PC-3 (cell line): ENCODE data around the gene LAMA2. TPM values are rescaled to one million over a fixed set of nuclear protein-coding genes. Genes with fewer than 3 reads are reported as not detected.

Experiments
- ATAC-seq: fragments of 200-7000 bp; cut with Tn5 transposase; 2 replicates; pipeline ENCODE4 v1.9.1; 2020; ENCODE audit warnings: mild to moderate bottlenecking, moderate library complexity
- BruUV-seq: library from RNA; stranded (reverse); fragments of 400-500 nt; replicated peaks from 2 replicates; lab custom pipeline; 2021; lab: Mats Ljungman, UMichigan
- CTCF ChIA-PET: fragments of 300-600 bp; sonication (Branson Sonifier 250); formaldehyde crosslinking; loops from one replicate; lab custom pipeline; 2022; ENCODE audit warnings: antibody characterized with exemption; lab: Charles Lee
- POLR2A ChIA-PET: fragments of 300-600 bp; sonication (Branson Sonifier 250); formaldehyde crosslinking; loops from one replicate; lab custom pipeline; 2022; ENCODE audit warnings: antibody characterized with exemption; ENCODE audit not compliant: unreplicated experiment; lab: Charles Lee
- DNase-seq: peaks from one replicate; pipeline ENCODE4 v3.0.0-alpha.2; 2015
- H2AFZ ChIP-seq: fragments of 300-600 bp; sonication (generic); 2 replicates; pipeline ENCODE4 v1.6.0; 2016; ENCODE audit warnings: antibody characterized with exemption, low read length
- H3F3A ChIP-seq: fragments of 300-600 bp; sonication (generic); one replicate; pipeline ENCODE4 v1.6.0; 2017; ENCODE audit warnings: antibody characterized with exemption, low read length, control low read depth, mild to moderate bottlenecking; ENCODE audit not compliant: unreplicated experiment
- H3K27ac ChIP-seq: fragments of 300-600 bp; sonication (generic); 2 replicates; pipeline ENCODE4 v1.5.1; 2016; ENCODE audit warnings: mild to moderate bottlenecking, low read length
- H3K27me3 ChIP-seq: fragments of 300-600 bp; sonication (generic); 2 replicates; pipeline ENCODE4 v1.6.1; 2016; ENCODE audit warnings: low read length, mixed read lengths
- H3K36me3 ChIP-seq: fragments of 300-600 bp; sonication (generic); 2 replicates; pipeline ENCODE4 v1.6.1; 2016; ENCODE audit warnings: low read depth, mixed run types, low read length, mixed read lengths
- H3K4me1 ChIP-seq: fragments of 300-600 bp; sonication (generic); 2 replicates; pipeline ENCODE4 v1.5.1; 2016; ENCODE audit warnings: low read length; ENCODE audit not compliant: insufficient read depth
- H3K4me2 ChIP-seq: fragments of 300-600 bp; sonication (generic); 2 replicates; pipeline ENCODE4 v1.6.0; 2016; ENCODE audit warnings: low read length
- H3K4me3 ChIP-seq: fragments of 300-600 bp; sonication (generic); 2 replicates; pipeline ENCODE4 v1.5.1; 2016; ENCODE audit warnings: mild to moderate bottlenecking, low read length, mixed read lengths
- H3K79me2 ChIP-seq: fragments of 300-600 bp; sonication (generic); 2 replicates; pipeline ENCODE4 v1.6.1; 2017; ENCODE audit warnings: low read length, mixed read lengths
- H3K9ac ChIP-seq: fragments of 300-600 bp; sonication (generic); 2 replicates; pipeline ENCODE4 v1.6.0; 2016; ENCODE audit warnings: mild to moderate bottlenecking, low read length
- H3K9me2 ChIP-seq: fragments of 300-600 bp; sonication (generic); replicated peaks from 2 replicates; pipeline ENCODE4 v1.6.1; 2016; ENCODE audit warnings: mixed run types, low read length, mixed read lengths
- H3K9me3 ChIP-seq: fragments of 300-600 bp; sonication (generic); 2 replicates; pipeline ENCODE4 v1.6.1; 2016; ENCODE audit warnings: low read length, mixed read lengths
- H4K20me1 ChIP-seq: fragments of 300-600 bp; sonication (generic); 2 replicates; pipeline ENCODE4 v1.6.1; 2016; ENCODE audit warnings: low read length, mixed read lengths
- CTCF ChIP-seq: fragments of 300-600 bp; sonication (generic); conservative IDR thresholded peaks from 2 replicates; pipeline ENCODE4 v1.5.1; 2017; ENCODE audit warnings: antibody characterized with exemption, low read depth, mild to moderate bottlenecking, low read length
- EZH2 ChIP-seq: fragments of 300-600 bp; sonication (generic); IDR thresholded peaks from one replicate; pipeline ENCODE4 v1.6.1; 2017; ENCODE audit warnings: antibody characterized with exemption, mild to moderate bottlenecking, low read length; ENCODE audit not compliant: unreplicated experiment
- EZH2phosphoT487 ChIP-seq: fragments of 300-600 bp; sonication (generic); IDR thresholded peaks from 2 replicates; pipeline ENCODE4 v1.6.1; 2018; ENCODE audit warnings: mild to moderate bottlenecking, antibody characterized with exemption, low read length, borderline replicate concordance
- intact Hi-C: fragments of 100-400 bp; cut with micrococcal nuclease; formaldehyde crosslinking; loops from 2 replicates; pipeline ENCODE4 v1.9.0; 2023
- total RNA-seq: library from RNA; depleted of rRNA; stranded (reverse); fragments of >200 nt; gene quantifications from 2 replicates; pipeline ENCODE4 v1.2.3, GENCODE V29; 2014

Gene LAMA2
- total RNA-seq, 1 experiment from 2014 or later: 0.22 TPM

DNA sequence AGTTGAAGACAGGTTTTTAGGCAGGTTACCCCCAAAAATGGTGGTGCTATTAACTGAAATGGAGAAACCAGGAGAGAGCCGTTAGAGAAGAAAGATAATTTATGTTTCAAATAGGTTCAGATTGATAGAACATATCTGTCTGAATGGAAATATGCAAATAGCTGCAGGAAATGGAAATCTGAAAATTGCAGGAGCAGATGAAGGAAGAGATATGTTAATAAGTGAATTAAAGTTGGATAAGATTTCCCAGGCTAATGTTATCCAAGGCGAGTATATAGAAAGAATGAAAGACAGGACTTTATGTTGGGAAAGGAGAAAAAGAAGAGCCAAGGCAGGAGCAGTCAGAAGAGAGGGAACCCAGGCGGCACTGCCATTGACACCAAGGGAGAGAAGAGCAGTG, 461.4 kb downstream of the LAMA2 start:
- H3K9me2 ChIP-seq: no peaks in the 10 kb centered on the region
- no peak for ATAC-seq

GRCh38 chr6:129345890-129346289, 463.0 kb downstream of the LAMA2 start:
- DNase-seq (peak; percentile 65), ATAC-seq (peak; percentile 60)
- no peaks in the 10 kb centered on the region for H4K20me1 ChIP-seq
- H3K9me2 ChIP-seq: no peaks in the 10 kb centered on the region
- POLR2A ChIA-PET: no interaction called here
- H2AFZ ChIP-seq: no peak overlapping the region; the same call in 1 of the 2 replicates
- H3K4me1 ChIP-seq: peaks cover 23% of the 10 kb centered on the region
- peak overlapping the region; percentile 11; the same call in 1 of the 2 replicates for H3K4me2 ChIP-seq
- 0 out of 2 replicates have a peak overlapping the region, but pooled peaks have one; percentile 6 for H3K27ac ChIP-seq
- CTCF ChIA-PET: no interaction called here
- H3K9ac ChIP-seq: no peak overlapping the region
- intact Hi-C loops: no loop called here
- no peaks in the 10 kb centered on the region for H3K79me2 ChIP-seq
- no peaks in the 10 kb centered on the region for H3F3A ChIP-seq
- no peak for TF ChIP-seq CTCF
- TF ChIP-seq EZH2phosphoT487: no peak
- H3K4me3 ChIP-seq: no peak overlapping the region
- no peaks in the 10 kb centered on the region for H3K9me3 ChIP-seq
- no TSS peak for BruUV-seq
- no peaks in the 10 kb centered on the region for H3K36me3 ChIP-seq
- H3K27me3 ChIP-seq: no peaks in the 10 kb centered on the region

More for the DNA sequence above, 461.4 kb downstream of the LAMA2 start:
- Histone ChIP-seq H3K27me3 (no peaks in the 10 kb centered on the region), H3F3A (no peaks in the 10 kb centered on the region), H3K79me2 (no peaks in the 10 kb centered on the region), H2AFZ (no peak overlapping the region), H3K27ac (no peak overlapping the region), H3K36me3 (no peaks in the 10 kb centered on the region), H3K4me2 (no peak overlapping the region), H3K9me3 (no peaks in the 10 kb centered on the region), H3K4me3 (no peak overlapping the region), H3K4me1 (peaks cover 23% of the 10 kb centered on the region), H4K20me1 (no peaks in the 10 kb centered on the region), H3K9ac (no peak overlapping the region)
- POLR2A ChIA-PET: no interaction called here
- intact Hi-C loops: no loop called here
- DNase-seq: no peak
- CTCF ChIA-PET: no interaction called here
- TF ChIP-seq EZH2phosphoT487 (no peak), EZH2 (no peak), CTCF (no peak)
- no TSS peak for BruUV-seq

DNA sequence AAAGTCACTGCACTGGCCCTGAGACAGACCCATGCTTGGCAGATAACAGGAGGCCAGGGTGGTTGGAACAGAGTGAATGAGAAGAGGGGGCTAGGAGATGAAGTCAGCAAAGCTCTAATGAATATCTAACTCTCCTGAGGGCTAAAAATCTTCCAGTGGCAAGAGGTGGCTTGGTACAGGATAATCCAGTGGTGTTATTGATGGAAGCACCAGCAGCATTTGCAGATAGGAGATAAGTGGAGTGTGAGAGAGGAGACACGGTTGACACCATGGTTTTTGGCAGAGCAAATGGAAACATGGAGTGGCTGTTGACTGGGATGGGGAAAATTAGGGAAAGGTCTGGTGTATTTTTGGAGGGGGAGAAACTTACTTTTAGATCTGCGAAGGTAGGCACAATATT, 464.0 kb downstream of the LAMA2 start:
- no peak overlapping the region for H3K4me2 ChIP-seq
- no peaks in the 10 kb centered on the region for H4K20me1 ChIP-seq
- CTCF ChIA-PET: no interaction called here
- H3K27me3 ChIP-seq: no peaks in the 10 kb centered on the region
- no peaks in the 10 kb centered on the region for H3K9me2 ChIP-seq
- DNase-seq (no peak), ATAC-seq (no peak)
- no peak overlapping the region for H2AFZ ChIP-seq
- H3F3A ChIP-seq: no peaks in the 10 kb centered on the region
- no peak overlapping the region for H3K27ac ChIP-seq
- no peak overlapping the region for H3K4me3 ChIP-seq
- H3K36me3 ChIP-seq: no peaks in the 10 kb centered on the region
- no peak for TF ChIP-seq EZH2
- no peak for TF ChIP-seq CTCF
- TF ChIP-seq EZH2phosphoT487: no peak
- POLR2A ChIA-PET: no interaction called here
- H3K9me3 ChIP-seq: no peaks in the 10 kb centered on the region
- no peak overlapping the region for H3K9ac ChIP-seq
- intact Hi-C loops: no loop called here
- BruUV-seq: no TSS peak
- H3K4me1 ChIP-seq: peaks cover 18% of the 10 kb centered on the region
- no peaks in the 10 kb centered on the region for H3K79me2 ChIP-seq
